Measurements from ENCODE around the gene CHPF2.

CHPF2 gene

GRCh38 chr7:151232091-151232916, at the start of gene CHPF2:
CHPF2 (plus strand) TSS chr7:151232483; CDS start chr7:151234012, 1,529 bp downstream.
- H3K9me3 Mint-ChIP-seq: no peaks in the 10 kb centered on the region
- peaks cover 7% of the 10 kb centered on the region for H3K36me3 Mint-ChIP-seq
- DNase-seq (ENCODE audit: low spot score in 2 of 2) (peak; percentile 80 to 88), ATAC-seq (ENCODE audit: low read depth) (peak; percentile 97)
- no peaks in the 10 kb centered on the region for H3K27me3 Mint-ChIP-seq
- peak within 1 kb of the TSS; percentile 95 for H3K27ac Mint-ChIP-seq
- peak within 1 kb of the TSS; percentile 99 for H3K4me3 Mint-ChIP-seq
- H3K4me1 Mint-ChIP-seq: peaks cover 27% of the 10 kb centered on the region

GRCh38 chr7:151185762-151186639, 46.3 kb upstream of the CHPF2 start:
- no peaks in the 10 kb centered on the region for H3K36me3 Mint-ChIP-seq
- DNase-seq (ENCODE audit: low spot score in 2 of 2): no peak
- no peaks in the 10 kb centered on the region for H3K9me3 Mint-ChIP-seq
- peaks cover 21% of the 10 kb centered on the region for H3K27me3 Mint-ChIP-seq
- H3K27ac Mint-ChIP-seq: no peak overlapping the region
- ATAC-seq (ENCODE audit: low read depth): no peak
- H3K4me1 Mint-ChIP-seq: peaks cover 6% of the 10 kb centered on the region
- no peak overlapping the region for H3K4me3 Mint-ChIP-seq

GRCh38 chr7:151186640-151187408, 45.5 kb upstream of the CHPF2 start, which contains the start of gene ASB10:
ASB10 (minus strand) TSS chr7:151187250; CDS start chr7:151187130, 120 bp downstream.
- peaks cover 6% of the 10 kb centered on the region for H3K4me1 Mint-ChIP-seq
- H3K4me3 Mint-ChIP-seq: no peak within 1 kb of the TSS
- H3K27ac Mint-ChIP-seq: no peak within 1 kb of the TSS
- ATAC-seq (ENCODE audit: low read depth) (no peak), DNase-seq (ENCODE audit: low spot score in 2 of 2) (no peak)
- peaks cover 22% of the 10 kb centered on the region for H3K27me3 Mint-ChIP-seq
- H3K9me3 Mint-ChIP-seq: no peaks in the 10 kb centered on the region
- no peaks in the 10 kb centered on the region for H3K36me3 Mint-ChIP-seq

DNA sequence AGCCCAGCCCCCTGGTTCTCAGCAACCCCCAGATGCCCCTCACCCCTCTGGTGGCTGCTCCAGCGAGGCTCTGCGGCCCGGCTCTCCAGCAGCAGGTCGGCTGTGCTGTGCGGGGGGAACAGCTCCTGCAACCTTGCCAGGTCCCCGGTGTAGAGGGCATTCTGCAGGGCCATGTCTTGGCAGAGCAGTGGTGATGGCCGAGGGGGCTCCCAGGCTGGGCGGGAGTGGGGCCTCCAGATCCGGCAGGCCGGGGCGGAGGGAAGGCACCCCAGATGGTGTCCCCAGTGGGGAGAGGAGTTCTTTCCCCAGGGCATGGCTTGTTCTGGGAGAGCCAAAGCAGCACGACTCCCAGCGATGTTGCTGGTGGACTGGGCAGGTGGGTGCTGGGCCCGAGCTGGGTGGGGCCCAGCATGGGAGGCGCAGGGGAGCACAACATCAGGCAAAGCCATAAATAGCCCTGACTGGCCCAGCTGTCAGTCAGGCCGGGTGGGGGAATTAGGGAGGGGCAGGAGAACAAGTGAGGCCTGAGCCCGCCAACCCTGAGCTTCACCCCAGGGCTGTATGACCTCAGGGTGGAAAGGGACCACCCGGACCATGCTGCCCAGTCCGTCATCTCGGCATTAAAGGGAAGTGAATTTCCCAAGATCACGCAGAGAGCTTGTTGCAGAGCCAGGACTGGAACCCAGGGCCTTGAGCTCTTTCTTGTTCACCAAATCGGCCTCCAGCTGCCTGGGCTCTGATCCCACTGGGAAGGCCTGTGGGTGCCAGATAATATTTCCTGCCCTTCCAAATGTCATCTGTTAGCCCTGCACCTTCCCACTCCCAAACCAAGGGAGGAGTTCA, 44.7 kb upstream of the CHPF2 start:
- ATAC-seq (ENCODE audit: low read depth) (no peak), DNase-seq (ENCODE audit: low spot score in 2 of 2) (no peak)
- Mint-ChIP-seq H3K4me3 (no peak overlapping the region), H3K4me1 (peaks cover 6% of the 10 kb centered on the region), H3K27ac (no peak overlapping the region), H3K27me3 (peaks cover 20% of the 10 kb centered on the region), H3K9me3 (no peaks in the 10 kb centered on the region), H3K36me3 (no peaks in the 10 kb centered on the region)

DNA sequence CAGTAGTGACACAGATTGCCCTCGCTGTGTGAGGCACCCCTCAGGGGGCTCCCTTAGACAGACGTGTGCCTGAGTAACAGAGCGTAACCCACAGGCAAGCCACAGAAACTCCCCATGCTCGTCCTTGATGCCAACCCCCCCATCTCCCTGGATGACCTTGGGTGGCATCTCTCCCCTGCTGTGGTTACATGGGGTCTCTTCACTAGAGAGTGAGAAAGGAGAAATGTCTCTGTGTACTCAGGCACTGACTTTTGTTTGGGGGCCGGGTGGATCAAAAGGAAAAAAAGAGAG, 44.1 kb upstream of the CHPF2 start:
- peaks cover 6% of the 10 kb centered on the region for H3K4me1 Mint-ChIP-seq
- no peak for DNase-seq (ENCODE audit: low spot score in 2 of 2)
- H3K27me3 Mint-ChIP-seq: peaks cover 21% of the 10 kb centered on the region
- no peak overlapping the region for H3K27ac Mint-ChIP-seq
- H3K36me3 Mint-ChIP-seq: no peaks in the 10 kb centered on the region
- ATAC-seq (ENCODE audit: low read depth): peak; percentile 67
- H3K4me3 Mint-ChIP-seq: no peak overlapping the region
- H3K9me3 Mint-ChIP-seq: no peaks in the 10 kb centered on the region

DNA sequence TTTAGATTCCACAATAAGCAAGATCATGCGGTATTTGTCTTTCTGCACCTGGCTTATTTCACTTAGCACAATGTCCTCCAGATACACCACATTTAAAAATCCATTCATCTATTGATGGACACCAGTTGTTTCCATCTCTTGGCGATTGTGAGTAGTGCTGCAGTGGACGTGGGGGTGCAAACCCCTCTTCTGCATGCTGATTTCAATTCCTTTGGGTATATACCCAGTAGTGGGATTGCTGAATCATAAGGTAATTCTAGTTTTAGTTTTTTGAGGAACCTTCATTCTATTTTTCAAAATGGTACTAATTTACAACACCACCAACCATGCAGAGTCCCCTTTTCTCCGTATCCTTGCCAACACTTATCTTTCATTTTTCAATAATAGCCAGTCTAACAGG, 43.2 kb upstream of the CHPF2 start:
- Mint-ChIP-seq H3K36me3 (no peaks in the 10 kb centered on the region), H3K4me3 (no peak overlapping the region), H3K27ac (no peak overlapping the region), H3K9me3 (no peaks in the 10 kb centered on the region), H3K27me3 (peaks cover 22% of the 10 kb centered on the region), H3K4me1 (peaks cover 6% of the 10 kb centered on the region)
- no peak for DNase-seq (ENCODE audit: low spot score in 2 of 2)
- no peak for ATAC-seq (ENCODE audit: low read depth)

DNA sequence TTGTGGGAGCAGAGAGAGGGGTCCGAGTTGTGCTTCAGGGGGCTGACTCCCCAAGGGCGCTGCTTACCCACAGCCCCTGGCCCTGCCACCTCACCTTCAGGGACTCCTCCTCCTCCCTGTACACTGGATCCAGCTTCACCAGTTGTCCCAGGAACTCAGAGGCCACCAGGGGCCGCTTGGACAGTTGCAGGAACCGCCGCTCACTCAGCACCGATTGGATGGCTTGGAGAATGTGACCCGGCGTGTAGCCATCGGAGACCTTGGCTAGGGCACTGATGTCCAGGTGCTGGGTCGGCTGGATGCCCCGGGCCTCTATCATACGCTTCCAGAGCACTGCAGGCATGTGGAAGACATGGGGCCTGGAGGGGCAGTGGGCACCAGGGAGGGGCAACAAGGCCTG, 40.7 kb upstream of the CHPF2 start:
- Mint-ChIP-seq H3K4me3 (no peak overlapping the region), H3K27ac (no peak overlapping the region), H3K27me3 (peaks cover 24% of the 10 kb centered on the region), H3K9me3 (no peaks in the 10 kb centered on the region), H3K4me1 (peaks cover 11% of the 10 kb centered on the region), H3K36me3 (no peaks in the 10 kb centered on the region)
- DNase-seq (ENCODE audit: low spot score in 2 of 2): no peak
- no peak for ATAC-seq (ENCODE audit: low read depth)

DNA sequence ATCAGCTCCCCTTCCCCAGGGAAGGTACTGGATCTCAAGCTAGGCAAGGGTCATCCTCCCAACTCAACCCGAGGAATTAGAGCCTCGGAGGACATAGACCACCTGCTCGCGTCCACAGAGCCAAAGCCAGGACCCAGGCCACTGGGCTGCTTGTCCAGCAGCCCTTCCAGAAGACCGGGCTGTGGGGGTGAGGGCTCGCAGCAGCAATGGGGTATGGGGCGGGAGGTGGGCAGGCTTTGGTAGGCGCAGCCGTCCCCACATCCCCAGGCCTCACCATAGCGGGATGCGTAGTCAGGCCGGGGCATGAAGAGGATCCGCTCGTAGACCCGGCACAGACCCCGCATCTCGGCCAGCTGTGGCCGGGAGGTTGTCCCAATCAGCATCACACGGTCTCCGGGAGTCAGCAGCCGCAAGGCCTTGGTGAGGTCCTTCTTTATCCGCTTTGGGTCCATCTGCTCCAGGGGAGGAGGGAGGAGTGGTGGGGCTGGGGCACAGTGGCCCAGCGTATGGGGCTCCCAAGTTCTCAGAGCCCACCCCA, 40.2 kb upstream of the CHPF2 start:
- H3K27ac Mint-ChIP-seq: no peak overlapping the region
- DNase-seq (ENCODE audit: low spot score in 2 of 2) (no peak), ATAC-seq (ENCODE audit: low read depth) (no peak)
- no peaks in the 10 kb centered on the region for H3K9me3 Mint-ChIP-seq
- H3K4me3 Mint-ChIP-seq: no peak overlapping the region
- H3K27me3 Mint-ChIP-seq: peaks cover 23% of the 10 kb centered on the region
- no peaks in the 10 kb centered on the region for H3K36me3 Mint-ChIP-seq
- peaks cover 11% of the 10 kb centered on the region for H3K4me1 Mint-ChIP-seq

DNA sequence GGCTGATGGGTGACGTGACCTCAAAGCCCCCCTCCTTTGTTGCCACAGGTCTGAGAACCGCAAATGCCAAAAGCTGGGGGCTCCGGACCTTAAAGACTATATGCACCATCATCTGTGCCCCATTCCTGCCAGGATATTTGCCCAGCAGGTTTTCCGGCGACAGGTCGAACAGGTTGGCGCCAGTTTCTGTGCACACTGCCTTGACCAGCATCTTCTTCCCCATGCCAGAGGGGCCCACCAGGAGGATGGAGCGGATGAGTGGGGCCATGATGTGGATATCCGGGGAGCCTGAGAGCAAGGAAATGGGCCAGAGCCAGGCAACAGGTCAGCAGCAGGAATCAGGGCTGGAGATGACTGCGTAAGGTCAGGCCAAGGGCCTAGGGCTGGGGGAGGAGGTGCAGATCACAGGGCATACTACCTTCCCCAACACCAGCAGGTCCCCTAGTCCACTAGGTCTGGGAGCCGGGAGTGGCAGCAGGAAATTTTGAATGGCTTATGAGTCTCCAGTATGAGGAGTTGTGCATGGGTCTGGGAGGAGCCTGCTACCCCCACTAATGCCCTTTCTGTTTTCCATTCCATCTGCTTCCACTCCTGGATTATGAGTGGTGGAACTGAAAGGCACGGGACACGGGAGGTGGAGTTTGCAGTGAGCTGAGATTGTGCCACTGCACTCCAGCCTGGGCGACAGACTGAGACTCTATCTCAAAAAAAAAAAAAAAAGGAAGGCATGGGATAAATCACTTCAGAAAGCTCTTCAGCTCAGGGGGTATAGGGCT, 38.9 kb upstream of the CHPF2 start:
- H3K27me3 Mint-ChIP-seq: peaks cover 19% of the 10 kb centered on the region
- H3K4me1 Mint-ChIP-seq: peaks cover 7% of the 10 kb centered on the region
- no peak for ATAC-seq (ENCODE audit: low read depth)
- no peaks in the 10 kb centered on the region for H3K36me3 Mint-ChIP-seq
- DNase-seq (ENCODE audit: low spot score in 2 of 2): no peak
- no peaks in the 10 kb centered on the region for H3K9me3 Mint-ChIP-seq
- no peak overlapping the region for H3K27ac Mint-ChIP-seq
- H3K4me3 Mint-ChIP-seq: no peak overlapping the region

DNA sequence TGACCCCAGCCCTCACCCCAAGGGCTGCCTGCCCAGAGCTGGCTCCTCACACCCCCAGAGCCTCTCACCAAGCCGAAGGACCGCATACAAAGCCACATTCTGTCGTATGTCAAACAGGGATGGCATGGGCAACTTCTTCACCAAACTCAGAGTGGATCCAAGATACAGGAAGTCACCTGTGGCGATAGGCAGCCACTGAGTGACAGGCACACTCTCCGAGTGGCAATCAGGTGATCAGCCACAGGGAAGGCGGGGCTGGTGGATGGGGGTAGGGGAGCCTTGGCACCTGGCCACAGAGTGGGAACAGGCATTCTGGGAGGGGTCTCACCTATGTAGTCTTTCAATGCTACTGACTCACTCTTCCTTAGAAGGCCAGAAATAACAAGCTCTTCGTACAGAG, 38.1 kb upstream of the CHPF2 start:
- ATAC-seq (ENCODE audit: low read depth) (peak; percentile 31), DNase-seq (ENCODE audit: low spot score in 2 of 2) (no peak)
- Mint-ChIP-seq H3K27ac (no peak overlapping the region), H3K36me3 (no peaks in the 10 kb centered on the region), H3K9me3 (no peaks in the 10 kb centered on the region), H3K4me1 (peaks cover 5% of the 10 kb centered on the region), H3K4me3 (no peak overlapping the region), H3K27me3 (peaks cover 17% of the 10 kb centered on the region)

GRCh38 chr7:151195616-151196450, 36.5 kb upstream of the CHPF2 start:
- Mint-ChIP-seq H3K4me3 (no peak overlapping the region), H3K27me3 (peaks cover 15% of the 10 kb centered on the region), H3K36me3 (no peaks in the 10 kb centered on the region), H3K27ac (no peak overlapping the region), H3K4me1 (peaks cover 5% of the 10 kb centered on the region), H3K9me3 (no peaks in the 10 kb centered on the region)
- no peak for ATAC-seq (ENCODE audit: low read depth)
- DNase-seq (ENCODE audit: low spot score in 2 of 2): no peak

GRCh38 chr7:151197932-151198331, 34.4 kb upstream of the CHPF2 start:
- no peaks in the 10 kb centered on the region for H3K36me3 Mint-ChIP-seq
- H3K27me3 Mint-ChIP-seq: peaks cover 16% of the 10 kb centered on the region

More at GRCh38 chr7:151197932-151198331, 34.4 kb upstream of the CHPF2 start:
- H3K4me3 Mint-ChIP-seq: no peak overlapping the region
- no peak overlapping the region for H3K27ac Mint-ChIP-seq
- H3K4me1 Mint-ChIP-seq: peaks cover 5% of the 10 kb centered on the region
- DNase-seq (ENCODE audit: low spot score in 2 of 2) (no peak), ATAC-seq (ENCODE audit: low read depth) (no peak)
- no peaks in the 10 kb centered on the region for H3K9me3 Mint-ChIP-seq
